AG04449 (cell line): ENCODE measurements around the gene NSG1.
"Not testable (repeated sequence)": the region's sequence is repeated elsewhere in the genome, so short reads cannot be mapped to it uniquely, and the experiment has no call there.

Experiments
- CTCF ChIA-PET: fragments of 350-600 bp; formaldehyde crosslinking; extraction: SDS; loops from one replicate; lab custom pipeline; 2021; ENCODE audit warnings: antibody characterized with exemption; lab: Yijun Ruan, JAX
- POLR2A ChIA-PET: fragments of 400-600, 350-600 bp; formaldehyde crosslinking; extraction: SDS; loops from one replicate; lab custom pipeline; 2020; ENCODE audit warnings: antibody characterized with exemption, inconsistent platforms; lab: Yijun Ruan, JAX
- DNase-seq: peaks from one replicate; pipeline ENCODE4 v3.0.0-alpha.2; 2010; ENCODE audit warnings: low read depth, low spot score
- H3K4me3 ChIP-seq: 2 replicates; pipeline ENCODE4 v1.5.1; 2011; ENCODE audit warnings: low read depth, mild to moderate bottlenecking, control low read depth, low read length
- CTCF ChIP-seq: IDR thresholded peaks from one replicate; pipeline ENCODE4 v1.5.1; 2011; ENCODE audit warnings: mild to moderate bottlenecking, moderate library complexity, low read length, control low read depth, inconsistent platforms; ENCODE audit not compliant: insufficient read depth; ENCODE audit errors: missing control alignments

The NSG1 gene

GRCh38 chr4:4344915-4345527 is 41.9 kb upstream of the NSG1 start:
- TF ChIP-seq CTCF = no peak
- ChIA-PET CTCF (interaction anchor here (0.7 to 1.1 kb wide), 3 partner anchors 10 to 17 kb away, joined by 3 read pairs; no protein-coding TSS in a partner anchor), POLR2A (no interaction called here)
- H3K4me3 ChIP-seq = no peak overlapping the region
- DNase-seq = no peak

- TF ChIP-seq CTCF = no peak
- POLR2A ChIA-PET = no interaction called here
- DNase-seq = no peak
- CTCF ChIA-PET = interaction anchor here (1.0 kb wide), 1 partner anchor 34 kb away, joined by 3 read pairs; no protein-coding TSS in a partner anchor
- no peak overlapping the region for H3K4me3 ChIP-seq
Measured at GRCh38 chr4:4347585-4347984, 39.3 kb upstream of the NSG1 start.

- POLR2A ChIA-PET = not testable (repeated sequence)
Measured at GRCh38 chr4:4348585-4348984, 38.3 kb upstream of the NSG1 start.

GRCh38 chr4:4349867-4350266 is 37.0 kb upstream of the NSG1 start:
- ChIA-PET POLR2A (no interaction called here), CTCF (interaction anchor here (1.4 kb wide), 1 partner anchor 11 kb away, joined by 3 read pairs; no protein-coding TSS in a partner anchor)
- no peak for TF ChIP-seq CTCF
- H3K4me3 ChIP-seq = no peak overlapping the region
- DNase-seq = no peak

More at GRCh38 chr4:4348585-4348984, 38.3 kb upstream of the NSG1 start:
- not testable (repeated sequence) for DNase-seq, H3K4me3 ChIP-seq
- CTCF ChIA-PET = interaction anchor here (0.7 to 1.4 kb wide), 2 partner anchors 10 to 93 kb away, joined by 3 read pairs; no protein-coding TSS in a partner anchor

GRCh38 chr4:4350909-4351308 is 36.0 kb upstream of the NSG1 start:
- POLR2A ChIA-PET = no interaction called here
- CTCF ChIA-PET = no interaction called here
- TF ChIP-seq CTCF = no peak
- H3K4me3 ChIP-seq = no peak overlapping the region
- no peak for DNase-seq

- POLR2A ChIA-PET = no interaction called here
Measured at GRCh38 chr4:4355302-4355701, 31.6 kb upstream of the NSG1 start.

More at GRCh38 chr4:4355302-4355701, 31.6 kb upstream of the NSG1 start:
- no peak for DNase-seq
- H3K4me3 ChIP-seq = no peak overlapping the region
- TF ChIP-seq CTCF = no peak
- CTCF ChIA-PET = interaction anchor here (0.8 to 2.2 kb wide), 3 partner anchors 9 to 95 kb away, joined by 3 to 7 read pairs (median 4); no protein-coding TSS in a partner anchor
